Smooth muscle cell (in vitro differentiated cells): ENCODE results near the gene HOXA6. TPM values are rescaled to one million over a fixed set of nuclear protein-coding genes. Genes with fewer than 3 reads are reported as not detected.

Experiments used
- DNase-seq: peaks from one replicate; lab custom pipeline; 2025; ENCODE audit not compliant: unreplicated experiment; lab: John Stamatoyannopoulos, UW
- H2AFZ ChIP-seq: fragments of 200-600 bp; sonication (generic); 2 replicates; pipeline ENCODE4 v1.6.0; 2016; ENCODE audit warnings: antibody characterized with exemption, low read depth, mild to moderate bottlenecking
- H3F3A ChIP-seq: fragments of 200-600 bp; sonication (generic); 2 replicates; pipeline ENCODE4 v1.6.0; 2017; ENCODE audit warnings: antibody characterized with exemption, low read depth
- H3K27ac ChIP-seq: fragments of 200-600 bp; sonication (generic); 2 replicates; pipeline ENCODE4 v1.5.1; 2016; ENCODE audit warnings: low read depth, mild to moderate bottlenecking
- H3K27me3 ChIP-seq: fragments of 200-600 bp; sonication (generic); 2 replicates; pipeline ENCODE4 v1.6.1; 2016; ENCODE audit warnings: low read depth, mild to moderate bottlenecking
- H3K36me3 ChIP-seq: fragments of 200-600 bp; sonication (generic); 2 replicates; pipeline ENCODE4 v1.5.1; 2016; ENCODE audit warnings: low read depth
- H3K4me1 ChIP-seq: fragments of 200-600 bp; sonication (generic); 2 replicates; pipeline ENCODE4 v1.5.1; 2016; ENCODE audit warnings: low read depth
- H3K4me2 ChIP-seq: fragments of 200-600 bp; sonication (generic); 2 replicates; pipeline ENCODE4 v1.6.0; 2016; ENCODE audit warnings: mild to moderate bottlenecking
- H3K4me3 ChIP-seq: fragments of 200-600 bp; sonication (generic); 2 replicates; pipeline ENCODE4 v1.5.1; 2016; ENCODE audit warnings: mild to moderate bottlenecking
- H3K79me2 ChIP-seq: fragments of 200-600 bp; sonication (generic); 2 replicates; pipeline ENCODE4 v1.6.0; 2016; ENCODE audit warnings: low read depth, mild to moderate bottlenecking
- H3K9ac ChIP-seq: fragments of 200-600 bp; sonication (generic); 2 replicates; pipeline ENCODE4 v1.6.0; 2016; ENCODE audit warnings: low read depth
- H3K9me3 ChIP-seq: fragments of 200-600 bp; sonication (generic); replicated peaks from 2 replicates; pipeline ENCODE4 v1.5.1; 2016; ENCODE audit warnings: low read depth
- H4K20me1 ChIP-seq: fragments of 200-600 bp; sonication (generic); 2 replicates; pipeline ENCODE4 v1.6.0; 2016; ENCODE audit warnings: low read depth
- CTCF ChIP-seq: fragments of 200-600 bp; sonication (generic); IDR thresholded peaks from 2 replicates; pipeline ENCODE4 v1.5.1; 2017; ENCODE audit warnings: borderline replicate concordance, mild to moderate bottlenecking, antibody characterized with exemption; ENCODE audit not compliant: insufficient read depth, poor library complexity, severe bottlenecking
- WGBS: methylation state at CpG from one replicate; pipeline ENCODE4 v1.1.7; 2016; ENCODE audit warnings: low lambda C conversion rate; 5-methylcytosine and 5-hydroxymethylcytosine counted together
- polyA plus RNA-seq: library from polyadenylated mRNA; unstranded; fragments of >200 nt; fragmentation: Nextera tagmentation; extraction: Ambion mirVana; gene quantifications from 2 replicates; pipeline ENCODE4 v1.2.1, GENCODE V29; 2016
- total RNA-seq: library from RNA; depleted of rRNA; stranded (reverse); fragments of >200 nt; gene quantifications from 2 replicates; pipeline ENCODE4 v1.2.3, GENCODE V29; 2014

Gene HOXA6
- total RNA-seq, result 0.58 TPM in 1 of 2 replicates, not detected in the other
- 0.56 TPM in 1 of 2 replicates, not detected in the other for polyA plus RNA-seq

GRCh38 chr7:27147199-27148030, at the start of gene HOXA6:
HOXA6 (minus strand) TSS chr7:27147774; CDS start chr7:27147749, 25 bp downstream.
- Histone ChIP-seq H3K27me3 (peaks cover 99% of the 10 kb centered on the region), H3K9ac (no peak within 1 kb of the TSS), H3K9me3 (no peaks in the 10 kb centered on the region), H3F3A (no peaks in the 10 kb centered on the region), H3K79me2 (no peaks in the 10 kb centered on the region), H3K4me1 (peaks cover 7% of the 10 kb centered on the region), H3K27ac (no peak within 1 kb of the TSS), H4K20me1 (no peaks in the 10 kb centered on the region), H3K4me3 (peak within 1 kb of the TSS; percentile 32), H3K36me3 (no peaks in the 10 kb centered on the region), H2AFZ (no peak within 1 kb of the TSS), H3K4me2 (peak within 1 kb of the TSS; percentile 74)
- DNase-seq, result no peak
- WGBS, result 24% methylated on average over 58 of the region's 63 CpGs
- no peak for TF ChIP-seq CTCF

GRCh38 chr7:27196287-27196767, 48.8 kb upstream of the HOXA6 start:
- peaks cover 87% of the 10 kb centered on the region for H3K79me2 ChIP-seq
- no peak for DNase-seq
- H3K9me3 ChIP-seq, result no peaks in the 10 kb centered on the region
- H4K20me1 ChIP-seq, result peaks cover 45% of the 10 kb centered on the region
- H3K27me3 ChIP-seq, result no peaks in the 10 kb centered on the region
- WGBS, result 2% methylated on average over 6 of the region's 6 CpGs
- H3K4me2 ChIP-seq, result peak overlapping the region; percentile 89
- H3K4me1 ChIP-seq, result no peaks in the 10 kb centered on the region
- peak overlapping the region; percentile 67 for H3K4me3 ChIP-seq
- TF ChIP-seq CTCF, result peak; percentile 88
- no peak overlapping the region for H3K27ac ChIP-seq
- H3K36me3 ChIP-seq, result no peaks in the 10 kb centered on the region
- H3F3A ChIP-seq, result peaks cover 8% of the 10 kb centered on the region
- no peak overlapping the region for H3K9ac ChIP-seq
- no peak overlapping the region for H2AFZ ChIP-seq

- WGBS, result 40% methylated on average over 9 of the region's 9 CpGs
- Histone ChIP-seq H4K20me1 (peaks cover 45% of the 10 kb centered on the region), H3K9me3 (no peaks in the 10 kb centered on the region), H3K4me1 (no peaks in the 10 kb centered on the region), H3K27me3 (no peaks in the 10 kb centered on the region), H3K9ac (peak overlapping the region; percentile 66), H3K36me3 (no peaks in the 10 kb centered on the region), H3K79me2 (peaks cover 96% of the 10 kb centered on the region), H3F3A (peaks cover 5% of the 10 kb centered on the region), H3K27ac (peak overlapping the region; percentile 87), H2AFZ (peak overlapping the region; percentile 2), H3K4me3 (peak overlapping the region; percentile 67), H3K4me2 (peak overlapping the region; percentile 89)
- DNase-seq, result no peak
- TF ChIP-seq CTCF, result no peak
Measured at GRCh38 chr7:27194686-27195379, 47.3 kb upstream of the HOXA6 start.
